ENCODE results near the gene VPS26B. TPM values are rescaled to one million over a fixed set of nuclear protein-coding genes. Genes with fewer than 3 reads are reported as not detected.
A peak's percentile ranks its signal among the peaks of the same experiment; 100 is the strongest.

The VPS26B gene
- total RNA-seq, 4 donors from 2014 or later = 30.2 to 50.2 (median 41.7) TPM

GRCh38 chr11:134289167-134289566 is 64.7 kb downstream of the VPS26B start:
- H3K36me3 ChIP-seq = no peaks in the 10 kb centered on the region
- no peak overlapping the region for H3K4me3 ChIP-seq
- TF ChIP-seq, protein P1, sequence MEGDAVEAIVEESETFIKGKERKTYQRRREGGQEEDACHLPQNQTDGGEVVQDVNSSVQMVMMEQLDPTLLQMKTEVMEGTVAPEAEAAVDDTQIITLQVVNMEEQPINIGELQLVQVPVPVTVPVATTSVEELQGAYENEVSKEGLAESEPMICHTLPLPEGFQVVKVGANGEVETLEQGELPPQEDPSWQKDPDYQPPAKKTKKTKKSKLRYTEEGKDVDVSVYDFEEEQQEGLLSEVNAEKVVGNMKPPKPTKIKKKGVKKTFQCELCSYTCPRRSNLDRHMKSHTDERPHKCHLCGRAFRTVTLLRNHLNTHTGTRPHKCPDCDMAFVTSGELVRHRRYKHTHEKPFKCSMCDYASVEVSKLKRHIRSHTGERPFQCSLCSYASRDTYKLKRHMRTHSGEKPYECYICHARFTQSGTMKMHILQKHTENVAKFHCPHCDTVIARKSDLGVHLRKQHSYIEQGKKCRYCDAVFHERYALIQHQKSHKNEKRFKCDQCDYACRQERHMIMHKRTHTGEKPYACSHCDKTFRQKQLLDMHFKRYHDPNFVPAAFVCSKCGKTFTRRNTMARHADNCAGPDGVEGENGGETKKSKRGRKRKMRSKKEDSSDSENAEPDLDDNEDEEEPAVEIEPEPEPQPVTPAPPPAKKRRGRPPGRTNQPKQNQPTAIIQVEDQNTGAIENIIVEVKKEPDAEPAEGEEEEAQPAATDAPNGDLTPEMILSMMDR (IDR thresholded peaks at IDR 0.05) = no peak
- no peak for TF ChIP-seq POLR2AphosphoS5 (IDR thresholded peaks at IDR 0.05)
- no peak for TF ChIP-seq POLR2A (IDR thresholded peaks at IDR 0.05; ENCODE audit: low read depth)
- no peak for TF ChIP-seq EP300 (IDR thresholded peaks at IDR 0.05)
- no peaks in the 10 kb centered on the region for H3K9me3 ChIP-seq
- H3K27me3 ChIP-seq = no peaks in the 10 kb centered on the region
- H3K4me1 ChIP-seq = no peaks in the 10 kb centered on the region
- WGBS = 77% methylated on average over 4 of the region's 4 CpGs
- intact Hi-C loops (cut with DNase I) = no loop called here
- H3K27ac ChIP-seq (replicated peaks in 1 of 4) = no peak overlapping the region
- DNase-seq (ENCODE audit: extremely low spot score) = no peak

GRCh38 chr11:134289789-134290188 is 65.3 kb downstream of the VPS26B start:
- Histone ChIP-seq H3K4me3 (no peak overlapping the region), H3K36me3 (no peaks in the 10 kb centered on the region), H3K27me3 (no peaks in the 10 kb centered on the region), H3K9me3 (no peaks in the 10 kb centered on the region), H3K27ac (replicated peaks in 1 of 4) (no peak overlapping the region), H3K4me1 (no peaks in the 10 kb centered on the region)
- DNase-seq (ENCODE audit: extremely low spot score) = no peak
- 70% methylated on average over 3 of the region's 12 CpGs for WGBS
- intact Hi-C loops (cut with DNase I) = no loop called here
- no peak for TF ChIP-seq POLR2AphosphoS5 (IDR thresholded peaks at IDR 0.05)
- TF ChIP-seq, protein P1 (IDR thresholded peaks at IDR 0.05) = no peak
- no peak for TF ChIP-seq EP300 (IDR thresholded peaks at IDR 0.05)

DNA sequence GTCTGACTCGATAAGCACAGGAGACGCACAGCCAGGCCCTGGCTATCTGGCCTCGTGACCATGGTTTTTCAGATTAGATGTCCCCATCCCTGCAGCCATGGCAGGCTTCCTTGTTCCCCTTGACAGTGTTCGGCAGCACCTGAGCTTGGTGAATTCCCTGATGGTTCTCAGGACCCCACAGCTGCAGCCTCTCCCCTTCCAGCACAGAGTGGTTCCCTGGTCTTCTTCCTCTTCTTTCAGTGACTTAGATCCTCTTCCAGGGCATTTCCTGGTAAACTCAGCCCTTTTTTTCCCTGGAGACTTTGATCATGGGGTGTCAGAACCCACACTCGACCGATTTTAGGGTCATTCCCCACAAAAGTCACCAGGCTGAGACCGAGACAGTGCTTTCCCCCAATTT is 66.2 kb downstream of the VPS26B start:
- intact Hi-C loops (cut with DNase I) = no loop called here

DNA sequence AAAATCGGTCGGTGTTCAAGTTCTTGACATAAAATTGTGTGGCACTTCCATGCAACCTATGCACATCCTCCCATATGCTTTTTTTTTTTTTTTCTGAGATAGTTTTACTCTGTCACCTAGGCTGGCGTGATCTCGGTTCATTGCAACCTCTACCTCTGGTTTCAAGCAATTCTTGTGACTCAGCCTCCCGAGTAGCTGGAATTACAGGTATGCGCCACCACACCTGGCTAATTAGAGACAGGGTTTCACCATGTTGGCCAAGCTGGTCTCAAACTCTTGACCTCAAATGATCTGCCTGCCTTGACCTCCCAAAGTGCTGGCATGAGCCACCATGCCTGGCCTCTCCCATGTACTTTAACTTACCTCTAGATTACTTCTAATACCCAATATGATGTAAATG is 66.7 kb downstream of the VPS26B start:
- intact Hi-C loops (cut with DNase I) = no loop called here
- no peaks in the 10 kb centered on the region for H3K36me3 ChIP-seq
- H3K27ac ChIP-seq (replicated peaks in 1 of 4) = no peak overlapping the region
- DNase-seq (ENCODE audit: extremely low spot score) = no peak
- TF ChIP-seq POLR2A (IDR thresholded peaks at IDR 0.05; ENCODE audit: low read depth) = no peak
- no peak for TF ChIP-seq POLR2AphosphoS5 (IDR thresholded peaks at IDR 0.05)
- TF ChIP-seq, protein P1 (IDR thresholded peaks at IDR 0.05) = no peak
- no peak for TF ChIP-seq EP300 (IDR thresholded peaks at IDR 0.05)
- H3K4me3 ChIP-seq = no peak overlapping the region
- no peaks in the 10 kb centered on the region for H3K9me3 ChIP-seq
- WGBS = 93% methylated on average over 6 of the region's 6 CpGs
- H3K27me3 ChIP-seq = no peaks in the 10 kb centered on the region
- H3K4me1 ChIP-seq = no peaks in the 10 kb centered on the region

More for the DNA sequence above, 66.2 kb downstream of the VPS26B start:
- no peak overlapping the region for H3K4me3 ChIP-seq
- H3K4me1 ChIP-seq = no peaks in the 10 kb centered on the region
- WGBS = 91% methylated on average over 7 of the region's 7 CpGs
- H3K9me3 ChIP-seq = no peaks in the 10 kb centered on the region
- H3K27me3 ChIP-seq = no peaks in the 10 kb centered on the region
- H3K27ac ChIP-seq (replicated peaks in 1 of 4) = no peak overlapping the region
- no peak for DNase-seq (ENCODE audit: extremely low spot score)
- no peak for TF ChIP-seq POLR2A (IDR thresholded peaks at IDR 0.05; ENCODE audit: low read depth)
- TF ChIP-seq, protein P1 (IDR thresholded peaks at IDR 0.05) = no peak
- TF ChIP-seq POLR2AphosphoS5 (IDR thresholded peaks at IDR 0.05) = no peak
- no peak for TF ChIP-seq EP300 (IDR thresholded peaks at IDR 0.05)
- H3K36me3 ChIP-seq = no peaks in the 10 kb centered on the region

- Histone ChIP-seq H3K4me3 (no peak overlapping the region), H3K27me3 (no peaks in the 10 kb centered on the region), H3K27ac (replicated peaks in 1 of 4) (no peak overlapping the region), H3K4me1 (no peaks in the 10 kb centered on the region), H3K9me3 (no peaks in the 10 kb centered on the region), H3K36me3 (no peaks in the 10 kb centered on the region)
- DNase-seq (ENCODE audit: extremely low spot score) = peak; percentile 89
- no peak for TF ChIP-seq POLR2A (IDR thresholded peaks at IDR 0.05; ENCODE audit: low read depth)
- no peak for TF ChIP-seq POLR2AphosphoS5 (IDR thresholded peaks at IDR 0.05)
- intact Hi-C loops (cut with DNase I) = no loop called here
- 100% methylated on average over 1 of the region's 15 CpGs for WGBS
Measured at GRCh38 chr11:134292661-134293060, 68.2 kb downstream of the VPS26B start.
